Fibroblast of skin of left quadriceps (primary cell): ENCODE results near the gene LAMA3.
A peak's percentile ranks its signal among the peaks of the same experiment; 100 is the strongest.
"Not testable (repeated sequence)": the region's sequence is repeated elsewhere in the genome, so short reads cannot be mapped to it uniquely, and the experiment has no call there.

Experiments used
- DNase-seq, 2 experiments: peaks; one replicate each; pipeline ENCODE4 v3.0.0-alpha.2; 2013; ENCODE audit warnings: low read depth in 2 of 2

The LAMA3 gene

DNA sequence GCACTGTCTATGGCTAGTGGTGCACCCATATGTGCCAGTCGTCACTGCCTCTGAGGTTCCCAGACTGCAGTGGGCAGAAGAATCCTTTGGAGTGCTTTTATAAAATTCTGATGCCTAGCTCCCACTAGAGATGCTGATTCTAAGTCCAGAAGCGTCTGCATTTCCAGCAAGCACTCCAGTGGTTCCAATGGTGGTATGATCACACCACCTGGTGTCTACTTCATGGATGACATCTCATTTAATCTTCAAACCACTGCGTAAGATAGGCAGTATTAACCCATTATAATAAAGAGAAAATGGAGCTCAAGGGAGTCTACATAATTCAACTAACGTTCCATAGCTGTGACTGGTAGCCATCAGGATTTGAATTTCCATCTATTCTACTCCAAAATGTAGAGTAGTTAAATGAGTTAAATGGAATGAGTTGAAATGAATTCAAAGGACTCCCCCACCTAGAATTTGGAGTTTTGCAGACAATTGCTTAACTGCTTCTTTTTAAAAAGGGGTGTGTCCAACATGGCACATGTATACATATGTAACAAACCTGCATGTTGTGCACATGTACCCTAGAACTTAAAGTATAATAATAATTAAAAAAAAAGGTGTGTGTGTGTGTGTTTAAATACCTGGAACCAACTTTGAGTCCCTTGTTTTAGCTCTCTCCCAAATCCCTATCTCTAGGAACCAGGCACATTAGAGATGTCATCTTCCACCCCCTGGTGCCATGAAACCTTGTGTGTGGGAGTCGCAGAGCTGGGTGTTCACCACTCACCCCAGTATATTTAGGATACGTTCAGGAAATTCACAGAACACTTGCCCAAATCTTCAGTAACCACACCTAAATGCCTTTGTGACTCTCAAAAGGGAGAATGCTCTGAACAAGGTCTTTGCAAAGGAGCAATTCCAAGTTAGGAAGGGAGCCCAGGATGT, 14.1 kb downstream of the LAMA3 start:
- DNase-seq: peak; percentile 47 to 49

DNA sequence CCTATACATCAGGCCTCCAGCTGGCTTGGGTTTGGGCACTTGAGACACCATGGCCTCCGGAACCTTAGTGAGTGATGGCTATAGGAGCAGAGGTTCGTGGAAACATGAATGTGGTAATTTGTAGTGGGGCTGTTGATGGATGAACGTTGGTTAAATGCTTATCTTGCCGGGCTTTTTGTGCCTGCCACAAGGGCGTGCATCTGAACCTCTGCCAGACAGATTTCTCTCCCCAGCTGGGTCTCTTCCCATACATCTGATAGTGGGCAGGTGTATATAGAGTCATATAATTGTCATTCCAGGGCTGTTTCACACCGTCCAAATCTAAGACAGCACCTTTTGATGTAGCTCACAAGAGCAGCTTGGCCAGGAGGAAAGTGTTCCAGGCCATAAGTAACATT, 14.7 kb downstream of the LAMA3 start:
- DNase-seq: no peak

DNA sequence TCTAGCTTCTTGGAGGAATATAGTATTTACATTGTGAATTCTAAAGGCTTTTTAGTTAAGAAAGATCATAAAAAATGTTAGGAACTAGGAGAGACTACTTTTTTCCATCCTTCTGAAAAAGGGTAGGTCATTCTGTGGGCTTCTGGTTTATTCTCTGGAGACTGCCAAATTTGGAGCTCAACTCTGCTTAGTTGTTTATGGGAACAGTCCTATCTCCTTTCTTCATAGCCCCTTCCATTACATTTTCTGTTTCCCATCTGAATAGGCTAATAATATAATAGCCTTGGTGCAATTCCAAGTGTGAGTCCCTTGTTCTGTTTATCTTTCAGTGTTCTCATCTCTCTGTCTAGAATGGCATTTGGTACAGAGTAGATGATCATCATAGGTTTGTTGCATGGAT, 15.6 kb downstream of the LAMA3 start:
- no peak for DNase-seq

DNA sequence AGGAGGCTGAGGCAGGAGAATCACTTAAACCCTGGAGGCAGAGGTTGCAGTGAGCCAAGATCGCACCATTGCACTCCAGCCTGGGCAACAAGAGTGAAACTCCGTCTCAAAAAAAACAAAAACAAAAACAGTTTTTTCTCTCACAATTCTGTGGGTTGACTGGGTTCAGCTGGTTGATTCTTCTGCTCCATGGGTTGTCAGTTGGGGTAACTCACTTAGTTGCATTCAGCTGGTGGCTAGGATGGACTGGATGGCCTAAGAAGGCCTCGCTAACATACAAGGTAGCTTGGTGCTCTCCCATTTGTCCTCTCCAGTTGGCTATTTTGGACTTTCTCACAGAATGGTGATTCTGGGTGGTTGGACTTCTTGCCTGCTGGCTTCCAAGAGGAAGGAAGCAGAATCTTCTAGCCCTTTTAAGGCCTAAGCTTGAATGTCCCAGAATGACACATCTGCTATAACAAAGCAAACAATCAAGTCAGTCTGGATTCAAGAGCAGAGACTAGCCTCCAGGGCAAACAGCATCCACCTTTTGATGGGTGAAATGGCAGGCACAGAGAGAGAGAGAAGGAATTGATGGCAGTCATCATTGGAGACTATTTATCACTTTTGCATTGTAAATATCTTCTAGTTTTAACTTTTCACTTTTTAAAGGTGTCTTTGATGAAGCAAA, 17.9 kb downstream of the LAMA3 start:
- no peak for DNase-seq

DNA sequence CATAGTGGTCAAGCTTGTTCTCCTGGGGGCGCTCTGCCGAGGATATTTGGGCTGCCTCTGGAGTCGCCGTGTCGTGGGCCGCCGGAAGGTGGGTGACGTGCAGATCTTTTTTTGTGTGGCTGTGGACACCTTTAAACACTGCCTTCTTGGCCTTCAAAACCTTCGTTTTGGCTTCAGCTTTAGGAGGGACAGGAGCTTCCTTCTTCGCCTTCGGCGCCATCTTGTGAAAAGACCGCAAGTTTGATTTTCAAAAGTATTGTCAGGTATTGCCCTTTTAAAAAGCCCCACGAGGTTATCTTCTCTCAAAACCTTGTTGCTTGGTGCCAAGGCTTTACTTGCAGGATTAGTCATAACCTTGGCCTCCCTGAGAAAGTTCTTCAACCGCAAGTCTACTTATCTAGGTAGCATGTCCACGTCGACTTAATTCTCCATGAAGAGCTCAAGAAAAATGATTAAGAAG, 20.8 kb downstream of the LAMA3 start:
- no peak for DNase-seq

DNA sequence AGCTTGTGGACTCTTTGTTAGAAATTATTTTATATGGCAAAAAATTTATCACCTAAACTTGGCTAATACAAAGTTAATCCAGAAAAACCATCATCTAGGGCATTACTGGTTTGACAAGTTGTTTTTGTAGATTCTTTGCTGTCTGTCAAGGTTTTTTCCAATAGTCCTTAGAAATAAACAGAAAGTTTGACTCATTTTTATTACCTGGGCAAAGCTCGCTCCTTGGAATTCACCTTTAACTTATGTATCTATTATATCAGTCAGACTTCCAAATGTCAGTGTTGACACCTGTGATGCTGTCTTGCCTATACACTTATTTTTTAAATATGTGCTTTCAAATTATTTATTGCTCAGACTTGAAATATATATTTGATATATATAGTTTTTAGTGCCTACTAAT, 21.7 kb downstream of the LAMA3 start:
- DNase-seq: no peak

DNA sequence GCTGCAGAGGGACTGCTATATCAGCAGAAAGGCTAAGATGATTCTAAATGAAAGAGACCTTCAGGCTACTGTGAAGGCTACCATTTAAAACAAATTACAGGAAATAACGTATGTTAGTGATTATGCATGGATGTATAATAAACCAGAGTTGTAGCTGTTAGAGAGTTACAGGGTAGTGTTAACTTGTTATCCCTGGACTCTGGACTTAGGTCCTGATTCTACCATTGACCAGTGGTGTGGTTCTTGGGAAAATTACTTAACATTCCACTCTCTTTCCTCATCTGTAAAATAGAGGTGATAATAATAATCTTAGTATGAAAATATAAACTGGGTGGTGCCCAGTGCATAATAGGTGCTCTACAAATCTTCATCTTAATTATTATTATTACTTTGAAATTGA, 22.2 kb downstream of the LAMA3 start:
- no peak for DNase-seq

DNA sequence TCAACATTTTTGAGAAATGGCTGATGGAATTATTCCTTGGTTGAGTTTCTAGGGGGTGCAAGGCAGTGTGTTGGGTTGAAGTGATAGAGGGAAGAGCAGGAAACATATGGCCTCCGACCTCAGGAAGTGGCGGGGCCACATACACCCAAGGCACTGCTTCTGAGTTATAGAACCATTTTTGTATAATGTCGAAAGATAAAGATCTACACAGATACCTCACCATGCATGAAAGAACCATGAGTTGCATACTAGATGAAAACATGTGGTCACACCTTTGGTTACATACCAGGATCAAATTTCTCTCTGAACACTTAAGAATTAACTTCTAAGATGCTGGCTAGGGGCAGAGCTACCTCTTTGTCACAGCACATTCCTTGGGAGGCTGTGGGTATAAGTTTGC, 23.2 kb downstream of the LAMA3 start:
- DNase-seq: no peak

DNA sequence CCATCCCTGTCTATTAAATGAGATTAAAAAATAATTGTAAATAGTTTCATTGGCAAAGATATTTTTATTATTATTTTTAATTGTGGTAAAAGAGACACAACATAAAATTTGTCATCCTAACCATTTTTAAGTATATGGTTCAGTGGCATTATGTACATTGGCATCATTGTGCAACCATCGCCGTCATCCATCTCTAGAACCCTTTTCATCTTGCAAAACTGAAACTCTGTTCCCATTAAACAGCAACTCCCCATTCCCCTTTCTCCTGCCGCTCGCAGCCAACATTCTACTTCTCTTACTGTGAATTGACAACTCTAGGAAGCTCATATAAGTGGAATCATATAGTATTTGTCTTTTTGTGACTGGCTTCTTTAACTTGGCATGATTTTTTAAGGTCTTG, 25.3 kb downstream of the LAMA3 start:
- no peak for DNase-seq

DNA sequence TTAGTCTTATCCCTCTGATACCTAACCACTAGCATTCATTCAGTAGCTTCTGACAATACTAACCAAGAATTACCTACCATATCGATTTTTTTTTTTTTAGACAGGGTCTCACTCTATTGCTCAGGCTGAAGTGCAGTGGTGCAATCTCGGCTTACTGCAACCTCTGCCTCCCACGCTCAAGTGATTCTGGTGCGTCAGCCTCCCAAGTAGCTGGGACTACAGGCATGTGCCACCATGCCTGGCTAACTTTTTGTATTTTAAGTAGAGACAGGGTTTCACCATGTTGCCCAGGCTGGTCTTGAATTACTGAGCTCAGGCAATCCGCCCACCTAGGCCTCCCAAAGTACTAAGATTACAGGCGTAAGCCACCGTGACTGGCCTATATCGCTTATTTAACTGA, 26.8 kb downstream of the LAMA3 start:
- not testable (repeated sequence) for DNase-seq

DNA sequence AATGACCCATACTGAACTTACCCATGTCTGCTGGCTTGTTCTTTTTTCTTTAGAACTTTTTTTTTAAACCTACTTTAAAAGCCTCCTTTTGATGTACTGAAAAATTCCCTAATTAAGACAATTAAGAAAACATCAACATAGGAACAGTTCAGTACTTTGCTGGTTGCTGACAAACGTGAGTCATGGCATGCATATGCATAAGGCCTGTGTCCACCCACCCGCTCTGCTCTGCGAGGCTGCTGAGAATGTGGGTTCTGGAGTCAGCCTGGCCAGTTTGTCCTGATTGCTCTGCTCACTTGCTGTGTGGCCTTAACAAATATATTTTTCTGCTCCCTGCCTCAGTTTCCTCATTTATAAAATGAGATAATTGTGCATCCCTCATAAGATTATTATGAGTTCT, 27.3 kb downstream of the LAMA3 start:
- no peak for DNase-seq

DNA sequence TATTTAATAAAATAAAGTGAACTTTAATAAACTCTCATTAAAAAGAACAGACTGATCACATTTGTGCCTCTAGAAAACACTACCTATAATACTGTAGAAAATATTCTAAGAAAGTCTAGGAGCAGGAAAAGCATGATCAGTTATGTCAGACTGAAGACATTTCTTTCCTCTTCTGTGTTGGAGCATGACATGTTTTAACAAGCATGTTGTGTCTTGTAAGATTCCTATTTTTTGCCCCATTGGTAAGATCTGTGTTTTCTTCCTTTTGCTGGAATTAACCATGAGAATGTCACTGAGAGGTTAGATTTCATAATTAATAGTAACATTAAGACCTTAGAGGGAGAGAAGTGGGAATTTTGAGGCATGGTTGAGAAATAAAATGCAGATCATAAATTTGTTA, 27.7 kb downstream of the LAMA3 start:
- DNase-seq: no peak

DNA sequence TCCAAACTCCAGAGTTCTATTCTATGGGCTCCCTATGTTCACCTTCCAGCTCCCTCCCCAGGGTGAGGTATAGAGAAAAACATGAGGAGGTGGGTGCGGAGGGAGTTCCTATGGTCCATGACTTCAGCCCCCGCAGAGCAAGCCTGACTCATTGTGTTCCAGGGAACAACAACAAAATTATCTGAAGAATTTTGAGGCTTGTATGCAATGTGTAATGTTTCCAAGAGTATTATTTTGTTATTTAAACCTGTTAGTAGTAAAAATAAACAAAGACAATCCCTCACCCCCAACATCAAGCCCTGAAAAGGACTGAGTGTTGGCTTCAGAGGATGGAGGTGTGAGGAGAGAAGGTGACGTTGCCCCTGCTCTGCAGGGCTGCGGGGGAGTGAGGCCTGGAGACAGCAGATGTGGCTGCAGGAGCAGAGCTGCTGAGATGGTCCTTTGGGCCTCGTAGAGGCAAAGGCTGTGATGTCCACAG, 29.0 kb downstream of the LAMA3 start:
- no peak for DNase-seq

DNA sequence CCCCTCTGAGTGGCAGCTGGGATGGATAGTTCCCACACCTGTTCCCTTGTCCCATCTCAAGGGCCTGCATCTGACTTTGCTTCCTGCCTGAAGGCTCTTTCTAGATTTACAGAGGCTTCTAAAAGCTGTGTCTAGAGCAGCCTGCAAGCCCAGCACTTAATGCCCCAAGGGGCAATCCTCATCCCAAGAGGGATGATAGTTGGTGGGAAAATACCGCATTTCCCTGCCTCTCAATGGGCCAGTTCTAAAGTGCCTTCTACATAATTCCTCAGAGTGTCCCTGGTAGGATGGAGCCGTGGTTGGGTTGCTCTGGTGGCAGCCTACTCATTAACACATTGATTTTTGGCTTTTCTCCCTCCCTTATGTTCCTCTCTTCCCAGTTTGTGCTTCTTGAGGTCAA, 29.5 kb downstream of the LAMA3 start:
- DNase-seq: no peak

DNA sequence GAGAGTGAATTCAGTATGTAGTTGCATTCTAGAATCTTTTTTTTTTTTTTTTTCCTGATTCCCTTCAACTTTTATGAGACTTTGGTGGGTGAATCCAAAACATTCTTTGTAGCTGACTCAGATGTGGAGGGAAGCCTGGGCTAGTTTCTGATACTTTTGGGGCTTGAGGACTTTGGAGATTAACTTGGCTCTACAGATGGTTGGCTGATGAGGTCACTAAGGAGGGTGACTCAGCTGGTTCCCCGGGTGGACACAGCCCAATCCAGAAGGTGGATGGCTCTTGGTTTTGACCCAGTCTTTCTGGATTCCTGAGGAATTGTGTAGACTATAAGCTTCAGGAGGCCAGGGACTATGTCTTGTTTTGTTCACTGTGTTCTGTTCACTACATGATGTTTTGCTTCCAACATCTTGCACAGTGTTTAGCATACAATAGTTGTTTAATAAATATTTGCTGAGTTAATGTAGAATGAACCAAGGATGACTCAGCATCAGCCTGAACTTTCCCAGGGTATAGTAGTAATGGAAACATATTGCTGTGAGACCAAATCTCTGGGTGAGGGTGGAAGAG, 30.5 kb downstream of the LAMA3 start:
- DNase-seq: peak; percentile 98

DNA sequence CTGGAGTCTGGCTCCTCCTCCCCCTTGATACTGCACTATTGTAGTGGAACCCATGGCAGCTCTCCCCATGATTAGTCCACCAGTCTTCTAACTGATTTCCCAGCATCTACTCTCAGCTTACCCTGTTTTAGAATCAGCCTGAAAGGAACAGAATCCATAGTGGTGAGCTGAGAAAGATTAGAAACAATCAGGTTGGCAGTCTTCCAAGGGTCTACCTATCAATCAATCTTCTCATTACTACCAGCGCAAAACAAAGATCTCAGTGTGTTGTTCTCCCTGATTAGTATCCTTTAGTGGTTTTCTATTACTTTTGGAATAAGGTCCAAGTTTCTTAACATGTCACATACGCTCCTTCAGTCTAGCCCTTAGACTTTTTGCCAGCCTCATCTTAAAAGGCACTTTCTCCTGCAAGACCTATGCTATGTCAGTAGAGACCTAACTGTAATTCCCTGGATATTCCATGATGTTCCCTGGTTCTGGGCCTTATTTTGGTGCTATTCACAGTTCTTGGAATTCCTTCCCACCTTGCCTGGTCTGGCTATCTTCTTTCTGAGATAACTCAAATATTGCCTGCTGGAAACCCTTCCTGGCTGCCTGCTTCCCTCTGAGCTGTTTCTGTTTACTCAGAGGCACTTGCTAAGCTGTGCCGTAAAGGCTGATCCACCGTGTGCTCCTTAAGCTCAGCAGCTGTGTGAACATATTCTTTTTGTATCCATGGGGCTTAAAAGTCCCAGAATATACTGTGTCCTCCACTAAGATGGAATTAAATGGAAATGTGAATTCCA, 32.6 kb downstream of the LAMA3 start:
- no peak for DNase-seq

DNA sequence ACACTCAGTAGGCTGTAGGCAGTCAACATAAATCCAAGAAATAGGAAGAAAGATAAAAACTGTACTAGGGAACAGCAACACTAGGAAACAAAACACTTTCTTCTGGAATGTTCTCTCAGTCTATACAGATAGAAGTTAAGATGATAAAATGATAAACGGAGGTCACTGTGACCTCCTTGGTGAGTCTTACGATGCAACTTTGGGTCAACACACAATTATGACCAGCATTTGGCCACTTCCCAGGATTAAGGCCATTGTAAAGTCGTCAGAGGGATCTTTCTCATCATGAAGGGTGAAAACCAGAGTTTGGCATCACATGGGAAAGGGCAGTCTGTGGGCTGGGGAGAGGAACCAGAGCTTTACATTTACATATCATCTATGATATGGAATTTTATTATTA, 33.4 kb downstream of the LAMA3 start:
- DNase-seq: no peak

DNA sequence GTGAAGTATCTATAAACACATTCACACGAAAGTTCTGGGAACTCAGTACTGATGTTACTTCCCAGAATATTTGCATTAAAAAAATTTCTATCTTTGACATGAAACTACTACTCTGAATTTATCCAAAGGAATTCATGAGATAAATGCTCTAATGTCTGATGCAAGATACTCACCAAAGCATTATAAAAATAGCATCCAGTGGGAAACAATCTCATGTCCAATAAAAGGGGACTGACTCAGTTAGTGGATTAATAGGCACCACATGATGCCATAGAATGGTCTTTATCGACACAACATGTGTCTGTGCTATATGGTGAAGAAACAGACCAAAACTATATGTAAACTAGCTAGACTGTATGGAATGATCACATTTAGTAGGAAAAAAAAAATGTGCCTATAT, 33.9 kb downstream of the LAMA3 start:
- DNase-seq: peak; percentile 66 to 71

DNA sequence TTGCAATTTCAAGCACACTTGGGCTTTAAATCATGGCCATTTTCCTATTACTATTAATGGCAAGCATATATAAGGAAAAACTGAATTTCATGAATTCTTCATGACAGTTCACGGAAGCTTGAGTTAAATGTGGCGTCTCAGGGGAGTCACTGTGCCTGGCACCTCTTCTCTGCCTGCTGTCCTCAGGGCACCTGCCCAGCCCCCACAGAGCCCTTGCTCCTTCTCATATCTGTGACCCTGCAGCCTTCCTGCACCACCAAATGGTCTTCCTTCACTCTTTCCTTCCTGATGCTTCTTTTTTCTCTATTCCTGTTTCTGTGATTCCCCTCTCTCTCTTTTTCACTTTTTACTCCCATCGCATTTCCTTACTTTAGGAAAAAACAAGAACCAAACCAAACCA, 35.4 kb downstream of the LAMA3 start:
- no peak for DNase-seq

DNA sequence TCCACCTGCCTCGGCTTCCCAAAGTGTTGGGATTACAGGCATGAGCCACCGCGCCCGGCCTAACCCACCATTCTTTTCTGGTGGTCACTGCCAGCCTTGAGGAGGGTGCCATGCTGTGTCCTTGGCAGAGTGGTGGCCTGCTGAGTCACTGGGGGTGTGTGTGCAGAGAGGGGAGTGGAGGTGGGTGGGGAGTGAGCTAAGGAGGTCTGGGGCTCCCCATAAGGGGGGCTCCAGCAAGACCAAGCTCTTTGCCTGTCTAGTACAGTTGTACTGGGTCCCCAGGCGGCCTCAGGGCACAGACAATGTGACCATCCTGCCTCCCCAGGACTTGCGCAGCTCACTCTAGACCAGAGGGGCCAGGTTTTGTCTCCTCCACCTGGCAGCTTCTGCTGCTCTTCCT, 36.1 kb downstream of the LAMA3 start:
- DNase-seq: no peak

DNA sequence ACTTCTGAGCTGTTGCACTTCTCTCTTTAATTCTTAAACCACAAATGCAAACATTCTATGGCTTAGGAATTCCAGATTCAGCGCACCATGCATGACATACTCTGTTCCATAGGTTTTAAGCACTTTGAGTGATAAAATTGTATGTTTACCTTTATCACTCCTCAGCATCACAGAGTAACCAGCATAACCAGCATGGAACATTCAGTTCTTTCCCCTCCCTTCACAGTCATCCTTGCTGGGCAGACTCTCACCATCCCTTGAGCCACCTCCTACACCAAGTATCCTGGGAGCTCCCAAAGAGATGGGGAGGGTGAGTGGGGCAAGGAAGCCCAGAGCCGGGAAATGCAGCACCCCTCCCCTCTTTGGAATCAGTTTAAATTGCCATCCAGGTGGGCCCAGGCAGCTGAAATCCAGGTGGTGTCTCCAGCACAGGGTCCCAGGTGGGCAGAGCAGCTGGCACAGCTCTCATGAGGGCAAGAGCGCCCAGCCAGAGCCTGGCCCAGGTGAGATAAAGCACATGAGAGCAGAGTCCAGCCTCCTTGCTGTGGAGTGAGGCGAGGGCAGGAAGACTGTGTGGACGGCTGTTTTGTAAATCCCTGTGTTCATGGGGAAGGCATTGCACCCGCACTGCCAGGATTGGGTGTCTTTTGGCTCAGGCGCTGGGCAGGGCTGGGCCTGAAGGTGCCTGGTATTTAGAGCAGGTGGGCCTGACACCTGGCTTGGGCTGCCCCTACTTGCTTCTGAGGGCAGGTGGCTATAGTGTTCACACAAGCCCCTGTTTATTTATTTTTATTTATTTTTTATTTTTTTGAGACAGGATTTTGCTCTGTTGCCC, 36.8 kb downstream of the LAMA3 start:
- DNase-seq: no peak
